ENCODE results near the gene CALN1.
"Not testable (repeated sequence)": the region's sequence is repeated elsewhere in the genome, so short reads cannot be mapped to it uniquely, and the experiment has no call there.

CALN1 gene

DNA sequence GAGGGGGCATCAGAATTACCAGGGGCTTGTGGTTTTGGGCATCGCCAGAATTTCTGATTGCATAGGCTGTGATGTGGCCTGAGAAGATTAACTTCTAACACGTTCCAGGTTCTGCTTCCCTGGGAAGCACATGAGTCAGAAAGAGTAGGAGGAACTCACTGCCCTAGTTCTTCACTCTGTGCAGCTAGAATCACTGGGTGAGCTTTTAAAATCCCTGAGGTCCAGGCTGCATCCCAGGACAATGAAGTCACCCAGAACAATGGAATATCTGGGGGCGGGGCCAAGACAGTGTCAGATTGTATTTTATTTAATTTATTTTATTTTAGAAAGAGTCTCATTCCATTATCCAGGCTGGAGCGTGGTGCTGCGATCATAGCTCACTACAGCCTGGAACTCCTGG lies 636.5 kb downstream of the CALN1 start:
- no peak for DNase-seq

DNA sequence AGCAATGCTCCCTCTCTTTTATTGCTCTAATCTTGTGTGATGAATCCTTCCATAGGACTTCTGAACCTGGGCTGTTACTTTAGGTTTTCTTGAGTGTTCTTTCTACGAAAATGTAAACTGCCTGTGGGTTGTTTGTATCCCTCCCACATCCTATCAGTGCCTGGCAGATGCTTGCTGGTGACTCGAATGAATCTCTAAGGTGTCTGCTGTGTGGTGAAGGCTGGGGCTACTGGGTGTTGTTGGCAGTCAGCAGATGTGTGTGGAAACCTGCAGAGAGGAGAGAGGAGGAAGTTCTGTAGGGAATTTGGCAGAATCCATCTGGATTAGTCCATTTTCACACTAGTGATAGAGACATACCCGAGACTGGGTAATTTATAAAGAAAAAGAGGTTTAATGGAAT lies 639.4 kb downstream of the CALN1 start:
- no peak for DNase-seq

DNA sequence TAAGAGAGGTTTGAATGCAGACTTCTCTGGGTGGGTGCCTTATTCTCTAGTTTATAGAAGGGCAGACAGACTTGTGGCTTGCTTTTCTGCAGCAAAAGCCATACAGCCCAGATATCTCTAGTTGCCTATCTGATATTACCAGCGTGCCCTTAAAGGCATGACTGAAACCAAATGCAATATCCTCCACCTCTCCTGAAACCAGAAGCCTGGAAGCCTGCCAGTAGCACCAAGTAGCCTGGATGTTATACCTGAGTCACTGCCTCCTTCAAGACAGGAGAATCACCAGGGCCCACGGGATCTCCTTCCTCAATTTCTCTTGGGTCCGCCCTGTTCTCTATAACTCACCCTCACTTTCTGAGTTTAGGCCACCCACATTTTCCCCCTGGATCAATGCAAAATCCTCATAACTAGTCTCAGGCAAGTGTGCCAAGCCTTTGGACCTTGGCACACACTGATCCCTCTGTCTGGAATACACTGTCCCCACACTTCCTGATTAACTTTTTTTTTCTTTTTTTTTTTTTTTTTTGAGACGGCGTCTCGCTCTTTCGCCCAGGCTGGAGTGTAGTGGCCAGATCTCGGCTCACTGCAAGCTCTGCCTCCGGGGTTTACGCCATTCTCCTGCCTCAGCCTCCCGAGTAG lies 641.8 kb downstream of the CALN1 start:
- no peak for DNase-seq

DNA sequence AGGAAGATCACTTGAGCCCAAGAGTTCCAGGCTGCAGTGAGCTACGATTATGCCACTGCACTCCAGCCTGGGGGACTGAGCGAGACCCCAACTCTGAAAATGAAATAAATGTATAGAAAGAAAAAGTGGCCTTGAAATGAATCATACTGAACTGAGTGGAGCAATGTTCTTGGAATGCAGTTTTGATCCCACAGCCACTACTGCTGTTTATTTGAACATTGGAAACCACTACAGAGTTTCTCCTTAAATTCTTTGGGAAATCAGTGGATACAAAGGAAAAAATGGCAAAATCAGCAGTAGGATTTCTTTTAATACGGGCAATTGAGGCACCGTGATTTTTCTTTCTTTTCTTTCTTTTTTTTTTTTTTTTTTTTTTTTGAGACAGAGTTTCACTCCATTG lies 642.8 kb downstream of the CALN1 start:
- DNase-seq: no peak

DNA sequence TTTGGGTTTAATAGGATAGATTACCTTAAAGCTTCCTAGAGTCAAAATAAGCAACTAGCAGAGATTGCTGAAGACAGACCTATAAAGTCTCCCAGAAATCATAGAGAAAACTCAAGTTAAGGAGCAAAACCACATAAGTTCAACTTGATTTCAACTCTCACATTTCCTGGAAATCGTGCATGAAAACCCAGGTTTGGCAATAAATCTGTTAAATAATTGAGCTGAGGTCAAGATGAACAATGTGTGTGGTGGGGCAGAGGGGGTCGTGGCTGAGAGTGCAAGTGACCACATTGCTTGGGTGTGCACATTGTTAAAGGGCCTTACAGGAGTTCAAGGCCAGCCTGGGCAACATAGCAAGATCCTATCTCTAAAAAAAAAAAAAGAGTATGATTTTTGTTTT lies 643.7 kb downstream of the CALN1 start:
- no peak for DNase-seq

DNA sequence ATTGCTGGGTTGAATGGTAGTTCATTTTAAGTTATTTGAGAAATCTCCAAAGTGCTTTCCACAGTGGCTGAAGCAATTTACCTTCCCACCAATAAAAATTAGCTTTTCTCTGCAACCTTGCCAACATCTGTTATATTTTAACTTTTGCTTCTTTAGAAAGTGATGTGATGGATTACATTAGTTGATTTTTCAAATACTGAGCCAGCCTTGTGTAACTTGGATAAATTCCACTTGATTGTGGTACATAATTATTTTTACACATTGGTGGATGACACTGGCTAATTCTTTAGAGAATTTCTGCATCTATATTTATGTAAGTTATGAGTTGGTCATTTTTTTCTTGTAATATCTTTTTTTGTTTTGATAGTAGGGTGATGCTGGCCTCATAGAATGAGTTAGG lies 646.1 kb downstream of the CALN1 start:
- no peak for DNase-seq

DNA sequence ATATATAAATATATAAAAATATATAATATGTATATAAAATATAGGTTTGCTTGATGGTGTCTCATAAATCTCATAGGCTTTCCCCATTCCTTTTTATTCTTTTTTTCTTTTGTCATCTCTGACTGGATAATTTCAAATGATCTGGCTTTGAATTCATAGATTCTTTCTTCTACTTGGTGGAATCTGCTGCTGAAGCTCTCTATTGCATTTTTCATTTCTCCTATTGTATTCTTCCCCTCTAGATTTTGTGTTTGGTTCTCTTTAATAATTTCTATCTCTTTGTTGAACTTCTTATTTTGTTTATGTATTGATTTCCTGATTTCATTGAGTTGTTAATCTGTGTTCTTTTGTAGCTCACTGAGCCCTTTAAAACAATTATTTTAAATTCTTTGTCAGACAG lies 650.8 kb downstream of the CALN1 start:
- DNase-seq: no peak

DNA sequence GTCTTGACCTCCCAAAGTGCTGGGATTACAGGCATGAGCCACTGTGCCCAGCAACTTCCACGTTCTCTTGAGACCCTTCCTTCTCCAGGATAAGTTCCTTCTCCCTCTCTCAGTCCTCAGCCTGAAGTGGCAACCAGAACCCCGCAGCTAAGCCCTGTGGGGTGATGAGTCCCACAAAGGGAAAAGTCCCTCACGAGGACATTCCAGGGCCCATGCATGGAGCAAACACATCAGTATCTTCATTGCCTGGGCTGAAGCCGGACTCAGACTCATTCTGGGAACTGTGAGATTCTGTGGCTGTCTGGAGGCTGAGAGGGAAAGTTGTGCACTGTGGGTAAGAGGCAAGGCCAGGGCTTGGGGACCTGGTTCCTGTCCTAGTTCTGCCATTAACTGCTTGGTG lies 657.3 kb downstream of the CALN1 start:
- no peak for DNase-seq

GRCh38 chr7:71753956-71754664 lies 658.0 kb downstream of the CALN1 start:
- DNase-seq: no peak

DNA sequence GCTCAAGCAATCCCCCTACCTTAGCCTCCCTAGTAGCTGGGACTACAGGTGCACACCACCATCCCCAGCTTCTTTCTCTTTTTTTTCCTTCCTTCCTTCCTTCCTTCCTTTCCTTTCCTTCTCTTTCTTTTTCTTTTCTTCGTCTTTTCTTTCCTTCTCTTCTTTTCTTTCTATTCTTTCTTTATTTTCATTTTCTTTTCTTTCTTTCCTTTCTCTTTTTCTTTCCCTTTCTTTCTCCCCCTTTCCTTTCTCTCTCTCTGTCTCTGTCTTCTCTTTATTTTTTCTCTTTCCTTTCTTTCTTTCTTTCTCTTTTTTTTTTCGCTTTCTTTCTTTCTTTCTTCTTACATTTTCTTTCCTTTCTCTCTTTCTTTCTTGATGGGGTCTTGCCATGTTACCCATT lies 658.9 kb downstream of the CALN1 start:
- DNase-seq: no peak

DNA sequence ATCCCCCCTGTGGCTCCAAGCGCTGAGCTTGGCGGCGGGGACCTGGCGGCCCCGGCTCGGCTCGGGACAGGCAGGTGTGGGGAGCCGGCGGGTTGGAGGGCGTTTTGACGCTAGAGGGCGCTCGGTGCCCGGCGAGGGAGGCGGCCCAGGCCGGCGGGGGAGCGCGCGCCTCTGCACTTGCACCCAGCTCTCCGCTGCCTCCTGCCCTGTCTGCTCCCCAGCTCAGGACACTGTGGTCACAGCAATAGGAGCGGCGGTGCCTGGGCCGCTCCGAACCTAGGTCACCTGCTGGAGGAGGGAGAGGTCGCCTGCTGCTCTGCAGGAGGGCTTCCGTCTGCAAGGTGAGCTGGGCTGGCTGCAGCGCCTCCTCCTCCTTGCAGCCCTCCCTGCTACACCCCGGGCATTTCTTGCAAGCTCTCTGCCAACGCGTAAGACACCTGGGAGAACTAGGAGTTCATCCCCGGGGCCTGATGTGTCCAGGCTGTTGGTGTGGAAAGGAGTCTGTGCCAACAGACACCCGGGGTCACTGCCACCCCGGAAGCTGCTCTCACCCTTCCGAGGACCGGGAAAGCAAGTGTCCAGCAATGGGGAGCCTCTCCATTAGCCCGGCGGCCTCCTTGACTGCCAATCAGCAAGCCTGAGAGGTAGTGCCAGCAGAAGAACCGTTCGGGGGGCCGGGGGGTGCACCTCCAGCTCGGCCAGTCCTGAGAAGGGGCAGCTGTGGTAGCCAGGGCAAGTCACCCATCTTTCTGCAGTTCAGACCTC lies 659.8 kb downstream of the CALN1 start:
- DNase-seq: no peak

GRCh38 chr7:71750290-71750689 lies 661.8 kb downstream of the CALN1 start:
- no peak for DNase-seq

- no peak for DNase-seq
These were observed 666.1 kb downstream of the CALN1 start for GRCh38 chr7:71746006-71746405.

- no peak for DNase-seq
These were observed 672.0 kb downstream of the CALN1 start for GRCh38 chr7:71740174-71740560.

- DNase-seq: no peak
These were observed 672.5 kb downstream of the CALN1 start for GRCh38 chr7:71739520-71740173.

- not testable (repeated sequence) for DNase-seq
These were observed 674.1 kb downstream of the CALN1 start for GRCh38 chr7:71737931-71738540.

DNA sequence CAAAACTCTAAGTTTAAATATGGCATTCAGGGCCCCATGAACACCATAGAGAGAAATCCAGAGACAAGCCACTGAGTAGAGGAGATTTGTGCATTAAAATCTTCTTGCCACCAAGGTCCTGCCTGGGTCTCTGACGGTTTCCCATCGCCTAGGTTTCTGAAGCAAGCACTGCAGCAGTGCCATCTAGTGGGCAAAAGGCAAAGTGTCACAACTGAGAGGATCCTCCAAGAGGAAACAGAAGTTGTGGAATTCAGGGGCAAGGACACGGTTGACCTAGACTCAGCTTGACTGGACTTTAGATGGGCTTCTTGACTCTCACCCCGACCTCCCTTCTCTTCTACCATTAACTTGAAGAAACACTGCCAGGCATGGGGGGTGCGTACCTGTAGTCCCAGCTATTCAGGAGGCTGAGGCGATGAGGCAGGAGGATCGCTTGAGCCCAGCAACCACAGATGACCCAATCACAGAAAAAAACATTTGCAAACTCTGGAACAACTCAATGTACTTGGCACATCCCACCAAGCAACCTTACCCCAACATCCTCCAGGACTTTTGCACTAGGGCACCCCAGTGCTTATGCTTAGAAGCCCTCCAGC lies 676.1 kb downstream of the CALN1 start:
- DNase-seq: peak; percentile 32

DNA sequence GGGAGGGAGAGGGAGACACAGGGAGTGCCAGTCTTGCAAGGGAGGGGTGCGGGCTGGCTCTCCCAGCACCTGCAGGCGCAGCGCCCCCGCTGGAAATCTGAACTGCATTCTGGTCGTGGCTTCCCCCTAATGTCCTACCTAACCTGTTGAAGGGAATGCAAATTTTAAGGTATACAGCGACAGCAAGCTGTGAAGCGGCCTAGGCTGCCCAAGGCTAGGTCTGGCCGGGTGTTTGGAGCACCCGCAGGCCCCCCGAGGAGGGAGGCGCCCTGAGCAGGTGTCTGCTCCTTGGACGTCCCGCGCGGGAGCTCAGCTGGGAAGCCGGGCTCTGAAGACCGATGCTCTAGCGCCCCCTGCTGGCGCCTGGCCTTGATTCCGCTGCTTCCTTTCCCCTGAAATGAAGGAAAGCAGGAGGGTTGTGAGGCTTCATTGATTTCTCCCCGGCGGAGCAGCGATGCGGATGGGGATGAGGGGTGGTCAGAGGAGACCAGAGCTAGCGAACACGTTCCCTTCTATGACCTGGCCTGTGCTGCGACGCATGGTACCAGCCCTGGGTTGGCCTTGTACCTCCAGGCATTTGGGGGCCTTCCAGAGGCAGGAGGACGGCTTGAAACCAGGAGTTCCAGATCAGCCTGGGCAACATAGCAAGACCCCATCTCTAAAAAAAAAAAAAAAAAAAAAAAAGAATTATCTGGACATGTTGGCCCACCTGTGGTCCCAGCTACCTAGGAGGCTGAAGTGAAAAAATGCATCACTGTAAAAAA lies 678.8 kb downstream of the CALN1 start:
- DNase-seq: peak; percentile 55

DNA sequence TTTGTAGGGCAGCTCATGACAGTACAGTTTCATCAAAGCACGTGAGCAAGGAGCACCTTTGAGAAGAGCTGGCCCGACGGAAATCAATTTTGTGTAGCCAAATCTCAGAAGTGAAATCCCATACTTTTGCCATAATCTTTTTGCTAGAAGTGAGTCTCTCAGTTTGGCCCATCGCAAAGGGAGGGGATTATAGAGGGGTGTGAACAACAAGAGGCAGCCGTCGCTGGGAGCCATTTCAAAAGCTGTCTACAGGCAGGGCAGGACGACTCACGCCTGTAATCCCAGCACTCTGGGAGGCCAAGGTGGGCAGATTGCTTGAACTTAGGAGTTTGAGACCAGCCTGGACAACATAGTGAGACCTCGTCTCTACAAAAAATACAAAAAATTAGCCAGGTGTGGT lies 680.4 kb downstream of the CALN1 start:
- DNase-seq: no peak

Data from activated naive CD4-positive, alpha-beta T cell treated with Interleukin-2 at 50 U/mL for 16 hours (primary cell).